ENCODE results near the gene OTOF.

Gene OTOF

GRCh38 chr2:26482211-26483026 is 4.5 kb upstream of the OTOF start:
- no peaks in the 10 kb centered on the region for H3K9me3 ChIP-seq (ENCODE audit: low read length)
- no peaks in the 10 kb centered on the region for H3K36me3 ChIP-seq (ENCODE audit: insufficient read depth, low read length)
- H3K27me3 ChIP-seq (ENCODE audit: insufficient read depth, low read length), result no peaks in the 10 kb centered on the region
- H2AFZ ChIP-seq (ENCODE audit: low read depth, low read length), result no peak overlapping the region
- no peaks in the 10 kb centered on the region for H3K4me1 ChIP-seq (ENCODE audit: insufficient read depth, low read length)
- H3K4me3 ChIP-seq (ENCODE audit: low read length), result no peak overlapping the region

- Histone ChIP-seq H3K4me3 (ENCODE audit: low read length) (no peak overlapping the region), H3K27me3 (ENCODE audit: insufficient read depth, low read length) (no peaks in the 10 kb centered on the region), H3K4me1 (ENCODE audit: insufficient read depth, low read length) (no peaks in the 10 kb centered on the region), H2AFZ (ENCODE audit: low read depth, low read length) (no peak overlapping the region), H3K9me3 (ENCODE audit: low read length) (no peaks in the 10 kb centered on the region), H3K36me3 (ENCODE audit: insufficient read depth, low read length) (no peaks in the 10 kb centered on the region)
Observed at GRCh38 chr2:26481706-26482105, 3.8 kb upstream of the OTOF start.

- Histone ChIP-seq H3K4me3 (ENCODE audit: low read length) (no peak overlapping the region), H3K27me3 (ENCODE audit: insufficient read depth, low read length) (no peaks in the 10 kb centered on the region), H2AFZ (ENCODE audit: low read depth, low read length) (no peak overlapping the region), H3K9me3 (ENCODE audit: low read length) (no peaks in the 10 kb centered on the region), H3K36me3 (ENCODE audit: insufficient read depth, low read length) (no peaks in the 10 kb centered on the region), H3K4me1 (ENCODE audit: insufficient read depth, low read length) (no peaks in the 10 kb centered on the region)
Observed at GRCh38 chr2:26480566-26481423, 2.9 kb upstream of the OTOF start.

GRCh38 chr2:26479789-26480565 is 2.1 kb upstream of the OTOF start:
- no peak overlapping the region for H2AFZ ChIP-seq (ENCODE audit: low read depth, low read length)
- no peaks in the 10 kb centered on the region for H3K27me3 ChIP-seq (ENCODE audit: insufficient read depth, low read length)
- H3K36me3 ChIP-seq (ENCODE audit: insufficient read depth, low read length), result no peaks in the 10 kb centered on the region
- no peaks in the 10 kb centered on the region for H3K9me3 ChIP-seq (ENCODE audit: low read length)
- H3K4me1 ChIP-seq (ENCODE audit: insufficient read depth, low read length), result no peaks in the 10 kb centered on the region
- no peak overlapping the region for H3K4me3 ChIP-seq (ENCODE audit: low read length)

GRCh38 chr2:26479131-26479788 is 1.3 kb upstream of the OTOF start:
- no peak overlapping the region for H3K4me3 ChIP-seq (ENCODE audit: low read length)
- H3K27me3 ChIP-seq (ENCODE audit: insufficient read depth, low read length), result no peaks in the 10 kb centered on the region
- no peaks in the 10 kb centered on the region for H3K36me3 ChIP-seq (ENCODE audit: insufficient read depth, low read length)
- no peak overlapping the region for H2AFZ ChIP-seq (ENCODE audit: low read depth, low read length)
- no peaks in the 10 kb centered on the region for H3K9me3 ChIP-seq (ENCODE audit: low read length)
- no peaks in the 10 kb centered on the region for H3K4me1 ChIP-seq (ENCODE audit: insufficient read depth, low read length)

- Histone ChIP-seq H3K27me3 (ENCODE audit: insufficient read depth, low read length) (no peaks in the 10 kb centered on the region), H3K9me3 (ENCODE audit: low read length) (no peaks in the 10 kb centered on the region), H3K4me3 (ENCODE audit: low read length) (no peak overlapping the region), H3K4me1 (ENCODE audit: insufficient read depth, low read length) (no peaks in the 10 kb centered on the region), H3K36me3 (ENCODE audit: insufficient read depth, low read length) (no peaks in the 10 kb centered on the region), H2AFZ (ENCODE audit: low read depth, low read length) (no peak overlapping the region)
Observed at GRCh38 chr2:26478366-26478765, 442 bp upstream of the OTOF start.

GRCh38 chr2:26477126-26477910 is 606 bp downstream of the OTOF start:
- Histone ChIP-seq H2AFZ (ENCODE audit: low read depth, low read length) (no peak overlapping the region), H3K36me3 (ENCODE audit: insufficient read depth, low read length) (no peaks in the 10 kb centered on the region), H3K4me3 (ENCODE audit: low read length) (no peak overlapping the region), H3K9me3 (ENCODE audit: low read length) (no peaks in the 10 kb centered on the region), H3K4me1 (ENCODE audit: insufficient read depth, low read length) (no peaks in the 10 kb centered on the region), H3K27me3 (ENCODE audit: insufficient read depth, low read length) (no peaks in the 10 kb centered on the region)

- Histone ChIP-seq H3K4me3 (ENCODE audit: low read length) (no peak overlapping the region), H3K27me3 (ENCODE audit: insufficient read depth, low read length) (no peaks in the 10 kb centered on the region), H3K4me1 (ENCODE audit: insufficient read depth, low read length) (no peaks in the 10 kb centered on the region), H2AFZ (ENCODE audit: low read depth, low read length) (no peak overlapping the region), H3K36me3 (ENCODE audit: insufficient read depth, low read length) (no peaks in the 10 kb centered on the region), H3K9me3 (ENCODE audit: low read length) (no peaks in the 10 kb centered on the region)
Observed at GRCh38 chr2:26475832-26476501, 2.0 kb downstream of the OTOF start.

- peaks cover 4% of the 10 kb centered on the region for H3K9me3 ChIP-seq (ENCODE audit: low read length)
- H2AFZ ChIP-seq (ENCODE audit: low read depth, low read length), result no peak overlapping the region
- no peaks in the 10 kb centered on the region for H3K36me3 ChIP-seq (ENCODE audit: insufficient read depth, low read length)
- no peak overlapping the region for H3K4me3 ChIP-seq (ENCODE audit: low read length)
- no peaks in the 10 kb centered on the region for H3K4me1 ChIP-seq (ENCODE audit: insufficient read depth, low read length)
- no peaks in the 10 kb centered on the region for H3K27me3 ChIP-seq (ENCODE audit: insufficient read depth, low read length)
Observed at GRCh38 chr2:26475037-26475436, 2.9 kb downstream of the OTOF start.

GRCh38 chr2:26474261-26474785 is 3.6 kb downstream of the OTOF start:
- Histone ChIP-seq H3K36me3 (ENCODE audit: insufficient read depth, low read length) (no peaks in the 10 kb centered on the region), H3K27me3 (ENCODE audit: insufficient read depth, low read length) (no peaks in the 10 kb centered on the region), H3K9me3 (ENCODE audit: low read length) (peaks cover 11% of the 10 kb centered on the region), H3K4me3 (ENCODE audit: low read length) (no peak overlapping the region), H3K4me1 (ENCODE audit: insufficient read depth, low read length) (no peaks in the 10 kb centered on the region), H2AFZ (ENCODE audit: low read depth, low read length) (no peak overlapping the region)

GRCh38 chr2:26473796-26474195 is 4.1 kb downstream of the OTOF start:
- H3K4me1 ChIP-seq (ENCODE audit: insufficient read depth, low read length), result no peaks in the 10 kb centered on the region
- no peak overlapping the region for H3K4me3 ChIP-seq (ENCODE audit: low read length)
- H2AFZ ChIP-seq (ENCODE audit: low read depth, low read length), result no peak overlapping the region
- no peaks in the 10 kb centered on the region for H3K36me3 ChIP-seq (ENCODE audit: insufficient read depth, low read length)
- H3K9me3 ChIP-seq (ENCODE audit: low read length), result peaks cover 11% of the 10 kb centered on the region
- H3K27me3 ChIP-seq (ENCODE audit: insufficient read depth, low read length), result no peaks in the 10 kb centered on the region

All from neuron (in vitro differentiated cells).